H1 (cell line): Measurements from ENCODE around the gene KREMEN1. TPM values are rescaled to one million over a fixed set of nuclear protein-coding genes. Genes with fewer than 3 reads are reported as not detected.
A peak's percentile ranks its signal among the peaks of the same experiment; 100 is the strongest.

Experiments
- CTCF ChIA-PET: fragments of 300-600 bp; sonication (Branson Sonifier 250); formaldehyde crosslinking; loops from one replicate; lab custom pipeline; 2021; ENCODE audit not compliant: partially characterized antibody; lab: Charles Lee
- POLR2A ChIA-PET: fragments of 300-600 bp; sonication (Branson Sonifier 250); formaldehyde crosslinking; loops from one replicate; lab custom pipeline; 2021; ENCODE audit warnings: inconsistent platforms; ENCODE audit not compliant: partially characterized antibody; lab: Charles Lee
- DNase-seq, 2 experiments: peaks; one replicate each; pipeline versions ENCODE4 v3.0.0 to v3.0.0-alpha.2; 2010 to 2022; ENCODE audit warnings: low spot score in 2 of 2, low read depth in 1 of 2, mixed read lengths in 1 of 2
- FAIRE-seq: peaks from 2 replicates; lab custom pipeline; 2011; peaks lifted over from hg19 to GRCh38; lab: Jason Lieb, UNC
- H2AFZ ChIP-seq: 2 replicates; pipeline ENCODE4 v1.8.1; 2012; ENCODE audit warnings: low read length, inconsistent platforms
- H2AK5ac ChIP-seq: 2 replicates; pipeline ENCODE4 v1.6.1; 2013; ENCODE audit warnings: low read depth, low read length
- H2BK120ac ChIP-seq: replicated peaks from 2 replicates; pipeline ENCODE3; 2013; ENCODE audit warnings: low read depth, low read length, inconsistent platforms
- H2BK12ac ChIP-seq: 2 replicates; pipeline ENCODE4 v1.6.1; 2013; ENCODE audit warnings: low read depth, low read length
- H2BK15ac ChIP-seq: 2 replicates; pipeline ENCODE4 v1.6.1; 2013; ENCODE audit warnings: low read length
- H2BK20ac ChIP-seq: 2 replicates; pipeline ENCODE4 v1.6.1; 2013; ENCODE audit warnings: low read length
- H2BK5ac ChIP-seq: 2 replicates; pipeline ENCODE4 v1.6.1; 2013; ENCODE audit warnings: low read depth, low read length
- H3K14ac ChIP-seq: 2 replicates; pipeline ENCODE4 v1.6.1; 2013; ENCODE audit warnings: inconsistent platforms; ENCODE audit not compliant: insufficient read length
- H3K18ac ChIP-seq: 2 replicates; pipeline ENCODE4 v1.6.1; 2013; ENCODE audit warnings: low read length; ENCODE audit errors: extremely low read depth
- H3K23ac ChIP-seq: 2 replicates; pipeline ENCODE4 v1.6.1; 2013; ENCODE audit warnings: inconsistent platforms; ENCODE audit not compliant: insufficient read length
- H3K23me2 ChIP-seq: 2 replicates; pipeline ENCODE4 v1.6.1; 2013; ENCODE audit warnings: low read depth, low read length
- H3K27ac ChIP-seq: 2 replicates; pipeline ENCODE4 v1.6.1; 2011; ENCODE audit warnings: low read depth, low read length, inconsistent platforms
- H3K27me3 ChIP-seq, 4 experiments: replicated peaks in 1 of 4; 1 replicate in 1 of 4; 2 replicates in 3 of 4; pipeline versions ENCODE4 v1.6.1 to v1.8.1; 2011 to 2013; ENCODE audit warnings: low read length in 3 of 4, mild to moderate bottlenecking in 3 of 4, inconsistent platforms in 2 of 4, mixed read lengths in 2 of 4, moderate library complexity in 1 of 4; ENCODE audit not compliant: control insufficient read depth in 3 of 4, insufficient read depth in 3 of 4; ENCODE audit errors: extremely low read depth in 1 of 4
- H3K36me3 ChIP-seq, 4 experiments: 2 replicates each; pipeline versions ENCODE4 v1.6.1 to v1.8.1; 2011 to 2013; ENCODE audit warnings: mild to moderate bottlenecking in 4 of 4, low read length in 3 of 4, moderate library complexity in 2 of 4, control low read depth in 1 of 4, inconsistent platforms in 1 of 4; ENCODE audit not compliant: insufficient read depth in 4 of 4, control insufficient read depth in 2 of 4
- H3K4ac ChIP-seq: replicated peaks from 2 replicates; pipeline ENCODE3; 2013; ENCODE audit warnings: low read length, low read depth, mixed read lengths, inconsistent platforms; ENCODE audit not compliant: insufficient read length
- H3K4me1 ChIP-seq, 4 experiments: replicated peaks in 1 of 4; 1 replicate in 1 of 4; 2 replicates in 3 of 4; pipeline versions ENCODE4 v1.6.1 to v1.8.1; 2011 to 2013; ENCODE audit warnings: low read length in 3 of 4, inconsistent platforms in 2 of 4, mixed read lengths in 1 of 4; ENCODE audit not compliant: insufficient read depth in 4 of 4, control insufficient read depth in 3 of 4
- H3K4me2 ChIP-seq, 2 experiments: 2 replicates each; pipeline versions ENCODE4 v1.6.1 to v1.8.1; 2011 to 2013; ENCODE audit warnings: low read depth in 2 of 2, low read length in 2 of 2, control low read depth in 1 of 2, inconsistent platforms in 1 of 2, mild to moderate bottlenecking in 1 of 2; ENCODE audit not compliant: insufficient read depth in 1 of 2
- H3K4me3 ChIP-seq, 4 experiments: fragments of 200-600, 300-600 bp in 1 of 4; sonication (generic), shearing (Covaris generic), sonication (Bioruptor Twin) in 1 of 4; 2 replicates each; pipeline versions ENCODE4 v1.5.1 to v1.8.1; 2011 to 2016; ENCODE audit warnings: low read length in 4 of 4, low read depth in 3 of 4, control low read depth in 2 of 4, inconsistent platforms in 2 of 4, mild to moderate bottlenecking in 2 of 4, mixed read lengths in 1 of 4, moderate library complexity in 1 of 4; ENCODE audit not compliant: insufficient read depth in 2 of 4; ENCODE audit errors: extremely low read depth in 1 of 4
- H3K56ac ChIP-seq: replicated peaks from 2 replicates; pipeline ENCODE3; 2013; ENCODE audit warnings: low read depth, mild to moderate bottlenecking, mixed read lengths, low read length, inconsistent platforms; ENCODE audit not compliant: insufficient read length
- H3K79me1 ChIP-seq: 2 replicates; pipeline ENCODE4 v1.6.1; 2013; ENCODE audit warnings: low read depth, low read length, control low read depth
- H3K79me2 ChIP-seq, 2 experiments: 2 replicates each; pipeline versions ENCODE4 v1.6.1 to v1.8.1; 2012 to 2013; ENCODE audit warnings: low read length in 2 of 2, mild to moderate bottlenecking in 2 of 2, inconsistent platforms in 1 of 2; ENCODE audit not compliant: insufficient read depth in 2 of 2, control insufficient read depth in 1 of 2
- H3K9ac ChIP-seq, 4 experiments: replicated peaks in 1 of 4; 1 replicate in 1 of 4; 2 replicates in 3 of 4; pipeline versions ENCODE4 v1.6.1 to v1.8.1; 2011 to 2013; ENCODE audit warnings: low read depth in 3 of 4, low read length in 3 of 4, control low read depth in 2 of 4, mild to moderate bottlenecking in 2 of 4, moderate library complexity in 2 of 4, inconsistent platforms in 1 of 4; ENCODE audit errors: extremely low read depth in 1 of 4
- H3K9me3 ChIP-seq, 2 experiments: 2 replicates each; pipeline versions ENCODE4 v1.6.1 to v1.8.1; 2012 to 2013; ENCODE audit warnings: mild to moderate bottlenecking in 2 of 2, moderate library complexity in 2 of 2, control low read depth in 1 of 2, inconsistent platforms in 1 of 2, low read depth in 1 of 2, low read length in 1 of 2, mixed read lengths in 1 of 2; ENCODE audit not compliant: insufficient read depth in 2 of 2
- H4K20me1 ChIP-seq, 2 experiments: replicated peaks in 1 of 2; 2 replicates each; pipeline versions ENCODE3 to v1.8.1; 2011 to 2013; ENCODE audit warnings: inconsistent platforms in 2 of 2, low read length in 2 of 2, mild to moderate bottlenecking in 1 of 2; ENCODE audit not compliant: insufficient read depth in 2 of 2, control insufficient read depth in 1 of 2
- H4K5ac ChIP-seq: 2 replicates; pipeline ENCODE4 v1.6.1; 2013; ENCODE audit warnings: low read length, low read depth, mixed read lengths, inconsistent platforms; ENCODE audit not compliant: insufficient read length
- H4K8ac ChIP-seq: 2 replicates; pipeline ENCODE4 v1.8.0; 2013; ENCODE audit warnings: mild to moderate bottlenecking, moderate library complexity, low read length, inconsistent platforms; ENCODE audit not compliant: insufficient read depth; ENCODE audit errors: extremely low read depth
- H4K91ac ChIP-seq: replicated peaks from 2 replicates; pipeline ENCODE3; 2013; ENCODE audit warnings: low read length, mixed read lengths, inconsistent platforms; ENCODE audit not compliant: insufficient read length
- MAFK ChIP-seq: IDR thresholded peaks from 2 replicates; pipeline ENCODE4 v1.6.1; 2012; ENCODE audit warnings: low read depth, mild to moderate bottlenecking, improper control_type of control experiment, low read length
- RNF2 ChIP-seq: fragments of 200-900, 300-1000 bp; sonication (generic); IDR thresholded peaks from 2 replicates; pipeline ENCODE4 v1.7.1; 2016; ENCODE audit warnings: borderline replicate concordance, low read depth, mild to moderate bottlenecking, antibody characterized with exemption, low read length; ENCODE audit not compliant: poor library complexity, severe bottlenecking; ENCODE audit errors: missing control alignments
- WGBS, 2 experiments: shearing (Covaris generic) in 1 of 2; methylation state at CpG; one replicate each; pipeline versions ENCODE4 v1.1.6 to v1.1.7; 2013 to 2015; ENCODE audit warnings: low lambda C conversion rate in 2 of 2, mixed read lengths in 2 of 2, inconsistent platforms in 1 of 2, low coverage in 1 of 2, missing lambda C conversion rate in 1 of 2; ENCODE audit not compliant: insufficient replicate concordance in 2 of 2, insufficient coverage in 1 of 2, insufficient read length in 1 of 2; ENCODE audit errors: extremely low coverage in 1 of 2, missing lambda C conversion rate in 1 of 2; 5-methylcytosine and 5-hydroxymethylcytosine counted together
- polyA plus RNA-seq, 7 experiments: library from polyadenylated mRNA; depleted of rRNA in 3 of 7; stranded (reverse) in 5 of 7; unstranded in 2 of 7; fragments of >200 nt in 5 of 7; fragments of 200-250 nt in 2 of 7; gene quantifications; 1 replicate in 5 of 7; 2 replicates in 1 of 7; 4 replicates in 1 of 7; pipeline versions ENCODE4 v1.2.1 to v1.2.3, GENCODE V29; 2011 to 2013; ENCODE audit warnings: missing spikeins in 2 of 7, mixed read lengths in 2 of 7
- total RNA-seq: library from RNA; stranded (reverse); fragmentation: NEBNext Ultra II Directional; extraction: Animal tissue kit (Norgen Biotek cat#: 25700); gene quantifications from 2 replicates; pipeline ENCODE4 v1.2.1, GENCODE V29; 2021

The KREMEN1 gene
- total and polyA plus RNA-seq, 2 of the 8 experiments (the other 6 are each of a cell fraction or from before 2014, with no cell fraction given), result 2.1 to 3.2 TPM

- Histone ChIP-seq H3K9ac (no peak overlapping the region), H3K9me3 (no peaks in the 10 kb centered on the region), H2BK12ac (no peak overlapping the region), H3K79me1 (no peaks in the 10 kb centered on the region; the same call in 1 of the 2 replicates), H3K23ac (no peak overlapping the region), H2BK5ac (no peak overlapping the region), H2BK120ac (no peak overlapping the region), H2AFZ (no peak overlapping the region), H3K79me2 (no peaks in the 10 kb centered on the region), H4K20me1 (no peaks in the 10 kb centered on the region), H3K23me2 (no peaks in the 10 kb centered on the region), H3K4ac (no peak overlapping the region), H3K36me3 (no peaks in the 10 kb centered on the region), H3K27ac (no peak overlapping the region), H3K4me3 (no peak overlapping the region), H2AK5ac (no peak overlapping the region), H3K4me2 (no peak overlapping the region), H3K27me3 (no peaks in the 10 kb centered on the region), H2BK20ac (no peak overlapping the region), H3K18ac (no peak overlapping the region), H3K4me1 (peaks cover 1 to 5% (median 3%) of the 10 kb centered on the region in 4 experiments; a peak in 4 of 7 replicates), H4K5ac (no peak overlapping the region), H2BK15ac (no peak overlapping the region), H3K14ac (no peak overlapping the region), H4K91ac (no peak overlapping the region), H3K56ac (no peak overlapping the region), H4K8ac (no peak overlapping the region)
- TF ChIP-seq RNF2 (no peak), MAFK (peak; percentile 27; the same call in 1 of the 2 replicates)
- FAIRE-seq, result peak; percentile 28
- POLR2A ChIA-PET, result interaction anchor here (0.8 to 1.2 kb wide), 3 partner anchors 10 to 187 kb away, joined by 3 to 4 read pairs (median 3); no protein-coding TSS in a partner anchor
- DNase-seq, result no peak
- WGBS, 2 experiments, result 83% methylated on average over 7 of the region's 7 CpGs; no CpG with 5 or more reads in 1 of the 2 experiments
- CTCF ChIA-PET, result interaction anchor here (0.8 to 1.3 kb wide), 3 partner anchors 9 to 163 kb away, joined by 3 read pairs; no protein-coding TSS in a partner anchor
Observed at GRCh38 chr22:29082826-29083545, 10.2 kb downstream of the KREMEN1 start.
